Peyer's patch (tissue), 4 donors: Measurements from ENCODE around the gene NPEPPS.
"Not testable (repeated sequence)": the region's sequence is repeated elsewhere in the genome, so short reads cannot be mapped to it uniquely, and the experiment has no call there.

Experiments used
- POLR2A ChIP-seq, 2 donors: fragments of 450-650 bp; IDR thresholded peaks; one replicate each; pipeline ENCODE4 v1.5.1; 2017; ENCODE audit warnings: antibody characterized with exemption in 2 of 2, mild to moderate bottlenecking in 2 of 2, moderate library complexity in 2 of 2
- TF ChIP-seq, protein P1 (sequence below), 6 experiments: fragments of 450-650 bp in 4 of 6; fragments of 200-600 bp in 2 of 6; sonication (generic) in 1 of 6; IDR thresholded peaks; one replicate each; pipeline ENCODE4 v1.5.1; 2017 to 2019; ENCODE audit warnings: antibody characterized with exemption in 6 of 6, mild to moderate bottlenecking in 3 of 6, moderate library complexity in 1 of 6

DNA sequence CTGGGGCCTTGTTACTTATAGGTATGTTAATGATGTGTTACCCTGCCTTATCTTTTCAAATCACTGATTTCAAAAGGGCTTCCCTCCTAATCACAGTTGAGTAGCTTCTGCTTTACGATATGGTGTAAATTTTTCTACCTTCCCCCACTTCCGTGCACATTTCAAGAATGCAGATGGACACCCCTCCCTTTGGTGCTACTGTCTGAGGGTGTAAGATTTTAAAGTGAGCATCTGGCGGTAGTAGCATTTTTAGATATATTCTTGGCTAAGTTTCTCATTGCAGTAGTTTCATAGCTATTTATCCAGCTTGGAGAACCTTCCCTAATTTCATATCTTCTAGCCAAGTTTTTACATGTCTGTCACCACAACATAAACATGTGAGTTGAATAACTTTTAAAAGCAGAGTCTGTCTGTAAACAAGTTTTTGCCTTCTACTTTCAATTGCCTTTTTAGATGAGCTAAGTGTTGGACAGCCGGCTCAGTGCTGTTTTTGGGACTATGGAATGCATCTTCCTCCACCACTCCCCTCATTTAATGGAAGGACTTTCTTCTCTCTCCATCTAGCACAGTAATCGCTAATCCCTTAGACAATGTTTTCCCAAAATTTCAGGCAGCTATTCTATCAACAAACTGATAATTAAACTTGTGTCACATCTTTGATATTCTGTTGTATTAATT lies 55.6 kb downstream of the NPEPPS start:
- TF ChIP-seq, protein P1, sequence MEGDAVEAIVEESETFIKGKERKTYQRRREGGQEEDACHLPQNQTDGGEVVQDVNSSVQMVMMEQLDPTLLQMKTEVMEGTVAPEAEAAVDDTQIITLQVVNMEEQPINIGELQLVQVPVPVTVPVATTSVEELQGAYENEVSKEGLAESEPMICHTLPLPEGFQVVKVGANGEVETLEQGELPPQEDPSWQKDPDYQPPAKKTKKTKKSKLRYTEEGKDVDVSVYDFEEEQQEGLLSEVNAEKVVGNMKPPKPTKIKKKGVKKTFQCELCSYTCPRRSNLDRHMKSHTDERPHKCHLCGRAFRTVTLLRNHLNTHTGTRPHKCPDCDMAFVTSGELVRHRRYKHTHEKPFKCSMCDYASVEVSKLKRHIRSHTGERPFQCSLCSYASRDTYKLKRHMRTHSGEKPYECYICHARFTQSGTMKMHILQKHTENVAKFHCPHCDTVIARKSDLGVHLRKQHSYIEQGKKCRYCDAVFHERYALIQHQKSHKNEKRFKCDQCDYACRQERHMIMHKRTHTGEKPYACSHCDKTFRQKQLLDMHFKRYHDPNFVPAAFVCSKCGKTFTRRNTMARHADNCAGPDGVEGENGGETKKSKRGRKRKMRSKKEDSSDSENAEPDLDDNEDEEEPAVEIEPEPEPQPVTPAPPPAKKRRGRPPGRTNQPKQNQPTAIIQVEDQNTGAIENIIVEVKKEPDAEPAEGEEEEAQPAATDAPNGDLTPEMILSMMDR (IDR thresholded peaks at IDR 0.05): not testable (repeated sequence)
- TF ChIP-seq POLR2A (IDR thresholded peaks at IDR 0.05): not testable (repeated sequence)
